ENCODE measurements around the gene ANKLE1.

DNA sequence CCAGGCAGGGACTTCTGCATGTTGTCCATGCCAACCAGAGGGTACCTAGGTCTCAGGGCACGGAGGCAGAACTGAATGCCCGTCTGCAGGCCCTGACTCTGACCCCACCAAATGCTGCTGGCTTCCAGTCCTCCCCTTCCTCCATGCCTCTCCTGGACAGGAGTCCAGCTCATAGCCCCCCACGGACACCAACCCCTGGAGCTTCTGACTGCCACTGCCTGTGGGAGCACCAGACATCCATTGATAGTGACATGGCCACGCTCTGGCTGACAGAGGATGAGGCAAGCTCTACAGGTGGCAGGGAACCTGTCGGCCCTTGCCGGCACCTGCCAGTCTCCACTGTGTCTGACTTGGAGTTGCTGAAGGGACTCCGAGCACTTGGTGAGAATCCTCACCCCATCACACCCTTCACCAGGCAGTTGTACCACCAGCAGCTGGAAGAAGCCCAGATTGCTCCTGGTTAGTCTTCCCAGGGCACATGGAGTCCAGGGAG, 1.8 kb downstream of the ANKLE1 start:
- TF ChIP-seq, protein P1, sequence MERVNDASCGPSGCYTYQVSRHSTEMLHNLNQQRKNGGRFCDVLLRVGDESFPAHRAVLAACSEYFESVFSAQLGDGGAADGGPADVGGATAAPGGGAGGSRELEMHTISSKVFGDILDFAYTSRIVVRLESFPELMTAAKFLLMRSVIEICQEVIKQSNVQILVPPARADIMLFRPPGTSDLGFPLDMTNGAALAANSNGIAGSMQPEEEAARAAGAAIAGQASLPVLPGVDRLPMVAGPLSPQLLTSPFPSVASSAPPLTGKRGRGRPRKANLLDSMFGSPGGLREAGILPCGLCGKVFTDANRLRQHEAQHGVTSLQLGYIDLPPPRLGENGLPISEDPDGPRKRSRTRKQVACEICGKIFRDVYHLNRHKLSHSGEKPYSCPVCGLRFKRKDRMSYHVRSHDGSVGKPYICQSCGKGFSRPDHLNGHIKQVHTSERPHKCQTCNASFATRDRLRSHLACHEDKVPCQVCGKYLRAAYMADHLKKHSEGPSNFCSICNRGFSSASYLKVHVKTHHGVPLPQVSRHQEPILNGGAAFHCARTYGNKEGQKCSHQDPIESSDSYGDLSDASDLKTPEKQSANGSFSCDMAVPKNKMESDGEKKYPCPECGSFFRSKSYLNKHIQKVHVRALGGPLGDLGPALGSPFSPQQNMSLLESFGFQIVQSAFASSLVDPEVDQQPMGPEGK (CRISPR knock-in tag; IDR thresholded peaks at IDR 0.05; ENCODE audit: borderline replicate concordance), result no peak
- TF ChIP-seq OSR1 (CRISPR knock-in tag; IDR thresholded peaks at IDR 0.05), result no peak
- no peak for TF ChIP-seq SNAI2 (CRISPR knock-in tag; IDR thresholded peaks at IDR 0.05)
- no peak for TF ChIP-seq RARB (CRISPR knock-in tag; IDR thresholded peaks at IDR 0.05)
- TF ChIP-seq ZNF8 (CRISPR knock-in tag; IDR thresholded peaks at IDR 0.05), result no peak
- TF ChIP-seq TOX (CRISPR knock-in tag; IDR thresholded peaks at IDR 0.05; ENCODE audit: borderline replicate concordance), result no peak
- no peak for TF ChIP-seq GLIS3 (CRISPR knock-in tag; IDR thresholded peaks at IDR 0.05)
- TF ChIP-seq ZFP3 (CRISPR knock-in tag; IDR thresholded peaks at IDR 0.05), result no peak
- TF ChIP-seq ESRRG (CRISPR knock-in tag; IDR thresholded peaks at IDR 0.05), result no peak
- TF ChIP-seq ZNF70 (CRISPR knock-in tag; IDR thresholded peaks at IDR 0.05), result no peak
- TF ChIP-seq BACH2 (CRISPR knock-in tag; IDR thresholded peaks at IDR 0.05; ENCODE audit: borderline replicate concordance), result no peak
- no peak for TF ChIP-seq PPARA (CRISPR knock-in tag; IDR thresholded peaks at IDR 0.05; ENCODE audit: borderline replicate concordance)
- TF ChIP-seq, protein P2, sequence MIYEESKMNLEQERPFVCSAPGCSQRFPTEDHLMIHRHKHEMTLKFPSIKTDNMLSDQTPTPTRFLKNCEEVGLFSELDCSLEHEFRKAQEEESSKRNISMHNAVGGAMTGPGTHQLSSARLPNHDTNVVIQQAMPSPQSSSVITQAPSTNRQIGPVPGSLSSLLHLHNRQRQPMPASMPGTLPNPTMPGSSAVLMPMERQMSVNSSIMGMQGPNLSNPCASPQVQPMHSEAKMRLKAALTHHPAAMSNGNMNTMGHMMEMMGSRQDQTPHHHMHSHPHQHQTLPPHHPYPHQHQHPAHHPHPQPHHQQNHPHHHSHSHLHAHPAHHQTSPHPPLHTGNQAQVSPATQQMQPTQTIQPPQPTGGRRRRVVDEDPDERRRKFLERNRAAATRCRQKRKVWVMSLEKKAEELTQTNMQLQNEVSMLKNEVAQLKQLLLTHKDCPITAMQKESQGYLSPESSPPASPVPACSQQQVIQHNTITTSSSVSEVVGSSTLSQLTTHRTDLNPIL (CRISPR knock-in tag; IDR thresholded peaks at IDR 0.05; ENCODE audit: low read depth), result no peak
